Stimulated activated CD4-positive, alpha-beta T cell treated with anti-CD3 and anti-CD28 coated beads, Interleukin-12 subunit alpha, Interleukin-12 subunit beta, amount 100 ng/mL, for 4 hours (primary cell): ENCODE results near the gene SPANXA1.
"Not testable (repeated sequence)": the region's sequence is repeated elsewhere in the genome, so short reads cannot be mapped to it uniquely, and the experiment has no call there.

Source experiments
- DNase-seq: peaks from one replicate; pipeline ENCODE4 v3.0.0-alpha.2; 2020

Gene SPANXA1

GRCh38 chrX:141584638-141585037 is at the start of gene SPANXA1:
Gene SPANXA1, minus strand, starts transcription at chrX:141584738. Its CDS starts 60 bp downstream, at chrX:141584678.
- not testable (repeated sequence) for DNase-seq

GRCh38 chrX:141632124-141632523 is 47.6 kb upstream of the SPANXA1 start:
- DNase-seq, result no peak

- DNase-seq, result no peak
These were observed 34.8 kb upstream of the SPANXA1 start for GRCh38 chrX:141619336-141619735.

GRCh38 chrX:141609111-141609510 is 24.6 kb upstream of the SPANXA1 start:
- DNase-seq, result no peak

GRCh38 chrX:141589408-141589807 is 4.9 kb upstream of the SPANXA1 start, which contains the start of gene SPANXA2:
Gene SPANXA2, plus strand, starts transcription at chrX:141589708. Its CDS starts 60 bp downstream, at chrX:141589768.
- not testable (repeated sequence) for DNase-seq

GRCh38 chrX:141542551-141542950 is 42.0 kb downstream of the SPANXA1 start:
- DNase-seq, result not testable (repeated sequence)
